C4-2B (cell line): Measurements from ENCODE around the gene LCMT2.
A peak's percentile ranks its signal among the peaks of the same experiment; 100 is the strongest.

Experiments
- ZFX ChIP-seq: fragments of 450-650 bp; IDR thresholded peaks from 2 replicates; pipeline ENCODE4 v1.6.1; 2017
- TF ChIP-seq, protein P1 (sequence below): fragments of 450-650 bp; conservative IDR thresholded peaks from 2 replicates; pipeline ENCODE4 v1.5.1; 2017; ENCODE audit warnings: mild to moderate bottlenecking

DNA sequence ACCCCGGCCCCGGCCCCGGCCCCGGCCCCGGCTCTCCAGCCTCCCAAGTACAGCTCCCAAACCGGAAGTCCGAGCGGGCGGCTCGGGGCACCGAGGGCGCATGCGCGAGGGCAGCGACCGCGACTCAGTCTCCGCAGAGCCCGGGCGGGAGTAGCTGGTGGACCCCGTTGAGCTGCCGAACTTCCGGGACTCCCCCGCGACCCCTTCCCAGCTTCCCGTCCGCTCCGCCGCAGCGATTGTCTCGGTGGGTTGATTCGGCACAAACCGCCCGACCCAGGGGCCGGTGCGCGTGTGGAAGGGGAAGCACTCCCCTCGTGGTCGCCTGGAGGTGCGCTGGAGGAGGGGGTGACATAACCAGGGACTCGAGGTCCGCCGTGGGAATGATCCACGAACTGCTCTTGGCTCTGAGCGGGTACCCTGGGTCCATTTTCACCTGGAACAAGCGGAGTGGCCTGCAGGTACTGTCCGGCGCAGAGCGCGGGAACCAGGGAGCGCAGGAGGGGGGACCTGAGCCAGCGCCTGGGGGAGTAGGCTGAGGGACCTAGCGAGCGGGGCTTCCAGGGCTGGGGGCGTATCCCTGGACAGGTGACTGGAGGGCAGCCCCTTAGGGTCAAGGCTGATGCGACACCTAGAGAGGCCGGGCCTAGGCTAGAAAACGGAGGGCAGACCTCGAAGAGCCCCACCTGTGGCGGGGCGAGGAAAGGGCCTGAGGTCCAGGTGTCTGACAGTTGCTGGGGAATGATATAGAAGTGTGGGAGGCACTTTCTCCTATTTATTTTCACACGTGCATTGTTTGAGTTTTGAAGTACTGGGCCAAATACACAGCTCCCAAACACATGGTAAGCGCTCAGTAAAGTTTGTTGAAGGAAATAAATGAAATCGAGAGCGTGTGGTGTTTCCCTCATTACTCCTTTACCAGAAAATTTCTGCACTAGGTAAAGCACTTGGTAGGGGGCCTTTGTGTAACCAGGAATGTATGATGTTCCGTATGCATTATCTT is 40.9 kb upstream of the LCMT2 start, which contains the start of the genes TUBGCP4 and ZSCAN29:
- TF ChIP-seq, protein P1, sequence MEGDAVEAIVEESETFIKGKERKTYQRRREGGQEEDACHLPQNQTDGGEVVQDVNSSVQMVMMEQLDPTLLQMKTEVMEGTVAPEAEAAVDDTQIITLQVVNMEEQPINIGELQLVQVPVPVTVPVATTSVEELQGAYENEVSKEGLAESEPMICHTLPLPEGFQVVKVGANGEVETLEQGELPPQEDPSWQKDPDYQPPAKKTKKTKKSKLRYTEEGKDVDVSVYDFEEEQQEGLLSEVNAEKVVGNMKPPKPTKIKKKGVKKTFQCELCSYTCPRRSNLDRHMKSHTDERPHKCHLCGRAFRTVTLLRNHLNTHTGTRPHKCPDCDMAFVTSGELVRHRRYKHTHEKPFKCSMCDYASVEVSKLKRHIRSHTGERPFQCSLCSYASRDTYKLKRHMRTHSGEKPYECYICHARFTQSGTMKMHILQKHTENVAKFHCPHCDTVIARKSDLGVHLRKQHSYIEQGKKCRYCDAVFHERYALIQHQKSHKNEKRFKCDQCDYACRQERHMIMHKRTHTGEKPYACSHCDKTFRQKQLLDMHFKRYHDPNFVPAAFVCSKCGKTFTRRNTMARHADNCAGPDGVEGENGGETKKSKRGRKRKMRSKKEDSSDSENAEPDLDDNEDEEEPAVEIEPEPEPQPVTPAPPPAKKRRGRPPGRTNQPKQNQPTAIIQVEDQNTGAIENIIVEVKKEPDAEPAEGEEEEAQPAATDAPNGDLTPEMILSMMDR, result peak; percentile 83
- peak; percentile 57 for TF ChIP-seq ZFX
